HG02943 (cell line): Measurements from ENCODE around the gene EVC.

Experiments used
- ATAC-seq: cut with Tn5 transposase; IDR thresholded peaks from one replicate; pipeline ENCODE4 v1.9.1; 2021; ENCODE audit warnings: mild to moderate bottlenecking, low read depth, moderate library complexity; ENCODE audit not compliant: unreplicated experiment

EVC gene

GRCh38 chr4:5710961-5711478 is at the start of gene EVC:
TSS of gene EVC (plus strand) at chr4:5711201. CDS start at chr4:5711381, 180 bp downstream.
- ATAC-seq: no peak

- no peak for ATAC-seq
Measured at GRCh38 chr4:5661237-5661636, 49.8 kb upstream of the EVC start.

DNA sequence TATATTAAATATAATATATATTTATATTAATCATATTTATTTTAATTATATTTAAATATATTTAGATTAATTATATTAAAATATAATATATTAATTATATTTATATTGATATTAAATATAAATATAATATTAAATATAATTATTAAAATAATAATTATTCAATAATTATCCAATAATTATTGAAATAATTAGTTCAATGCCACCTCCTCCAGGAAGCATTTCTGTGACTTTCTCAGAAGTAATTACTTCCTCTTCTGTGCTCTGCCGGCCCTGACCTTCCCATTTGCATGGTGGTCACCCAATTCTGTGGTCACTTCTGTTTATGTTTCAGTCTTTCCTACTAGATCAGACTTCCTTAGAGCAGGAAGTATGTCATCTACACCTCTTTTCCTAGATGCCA is 48.4 kb upstream of the EVC start:
- ATAC-seq: no peak

GRCh38 chr4:5664778-5665177 is 46.2 kb upstream of the EVC start:
- no peak for ATAC-seq

DNA sequence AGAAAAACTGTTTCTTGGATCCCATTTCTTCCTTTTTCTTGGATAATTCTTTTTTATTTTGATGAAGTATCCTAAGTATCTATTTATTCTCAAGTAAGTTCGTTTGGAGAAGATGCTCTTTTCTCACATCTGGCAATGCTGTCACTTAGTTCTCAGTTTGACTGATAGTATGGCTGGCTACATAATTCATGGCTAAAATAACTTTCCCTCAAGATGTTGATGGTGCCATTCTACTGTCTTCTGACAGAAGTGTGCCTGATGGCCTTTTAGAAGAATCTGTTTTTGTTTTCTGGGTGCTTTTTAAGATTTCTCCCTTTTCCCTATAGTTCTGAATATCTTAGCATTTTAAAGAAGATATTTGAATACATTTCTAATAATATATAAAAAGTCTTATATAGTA is 44.3 kb upstream of the EVC start:
- no peak for ATAC-seq

- no peak for ATAC-seq
Measured at GRCh38 chr4:5676763-5677162, 34.2 kb upstream of the EVC start.

GRCh38 chr4:5678977-5679376 is 32.0 kb upstream of the EVC start:
- no peak for ATAC-seq

GRCh38 chr4:5683566-5683965 is 27.4 kb upstream of the EVC start:
- ATAC-seq: no peak

DNA sequence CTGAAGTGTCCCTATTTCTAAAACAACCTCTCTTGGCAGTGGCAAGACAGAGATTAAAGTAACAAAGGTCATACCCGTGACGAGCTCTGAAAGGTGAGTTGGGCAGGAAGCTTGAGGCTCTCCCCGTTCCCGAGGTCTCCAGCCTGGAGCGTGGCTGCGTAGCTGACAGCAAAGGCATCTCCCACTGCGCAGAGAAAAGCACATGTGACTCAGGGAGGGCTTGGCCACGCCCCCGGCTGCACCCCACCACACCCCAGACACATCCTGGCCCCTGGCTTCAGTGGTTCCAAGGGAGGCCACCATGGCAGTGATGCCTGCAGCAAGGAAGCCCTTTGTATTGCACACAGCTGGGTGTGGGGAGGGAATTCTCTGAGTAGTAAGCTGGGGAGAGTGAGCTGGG is 25.7 kb upstream of the EVC start:
- ATAC-seq: no peak

- no peak for ATAC-seq
Measured at GRCh38 chr4:5686338-5686737, 24.7 kb upstream of the EVC start.

DNA sequence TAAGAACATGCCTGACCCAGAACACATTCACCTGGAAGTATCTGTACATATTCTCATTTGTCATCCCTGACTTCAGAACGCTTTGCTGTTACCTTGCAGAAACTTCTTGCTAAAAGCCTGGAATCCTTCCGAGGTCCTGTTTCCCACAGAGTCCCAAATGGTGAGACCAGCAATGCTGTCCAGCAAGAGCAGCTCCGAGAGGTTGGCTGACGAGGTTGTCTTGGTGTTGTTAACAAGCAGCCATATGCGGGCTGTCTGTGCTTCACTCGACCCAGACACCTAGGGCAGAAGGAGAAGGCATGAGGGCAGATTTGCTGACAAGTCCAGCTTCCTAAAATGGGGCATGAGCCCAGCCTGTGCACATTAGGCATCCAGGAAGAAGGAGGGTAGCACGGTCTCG is 21.9 kb upstream of the EVC start:
- ATAC-seq: no peak

DNA sequence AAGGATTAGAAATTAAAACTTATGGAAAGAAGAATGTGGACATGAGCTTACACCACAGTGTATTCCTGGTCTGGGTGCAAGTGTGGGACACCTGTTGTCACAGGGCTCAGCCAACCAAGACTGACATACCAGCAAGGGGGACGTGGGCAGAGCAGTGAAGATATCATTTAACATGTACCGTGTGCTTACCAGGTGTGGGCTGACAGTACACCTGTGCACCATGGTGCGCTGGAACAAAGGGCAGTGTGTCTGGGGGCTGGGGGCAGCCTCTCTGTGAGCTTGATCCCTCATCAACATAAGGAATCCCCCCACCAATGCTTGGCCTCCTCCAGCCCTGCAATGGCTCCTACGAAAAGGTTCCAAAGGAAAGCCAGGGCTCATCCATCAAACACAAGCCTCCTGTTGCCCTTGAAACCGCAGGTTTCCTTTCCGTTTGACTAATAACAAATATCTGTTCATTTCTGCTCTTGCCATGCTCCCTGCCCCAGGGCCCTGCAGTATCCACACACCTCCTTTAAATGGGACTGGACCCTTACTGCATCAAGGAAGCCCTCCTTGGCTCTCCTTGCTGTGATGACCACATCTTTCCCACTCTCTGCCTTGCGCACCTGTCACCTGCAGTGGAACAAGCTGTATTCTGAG is 19.4 kb upstream of the EVC start:
- no peak for ATAC-seq

- no peak for ATAC-seq
Measured at GRCh38 chr4:5693871-5694270, 17.1 kb upstream of the EVC start.

- ATAC-seq: no peak
Measured at GRCh38 chr4:5696341-5696740, 14.7 kb upstream of the EVC start.

- no peak for ATAC-seq
Measured at GRCh38 chr4:5700459-5700858, 10.5 kb upstream of the EVC start.

GRCh38 chr4:5701971-5702370 is 9.0 kb upstream of the EVC start:
- ATAC-seq: no peak

DNA sequence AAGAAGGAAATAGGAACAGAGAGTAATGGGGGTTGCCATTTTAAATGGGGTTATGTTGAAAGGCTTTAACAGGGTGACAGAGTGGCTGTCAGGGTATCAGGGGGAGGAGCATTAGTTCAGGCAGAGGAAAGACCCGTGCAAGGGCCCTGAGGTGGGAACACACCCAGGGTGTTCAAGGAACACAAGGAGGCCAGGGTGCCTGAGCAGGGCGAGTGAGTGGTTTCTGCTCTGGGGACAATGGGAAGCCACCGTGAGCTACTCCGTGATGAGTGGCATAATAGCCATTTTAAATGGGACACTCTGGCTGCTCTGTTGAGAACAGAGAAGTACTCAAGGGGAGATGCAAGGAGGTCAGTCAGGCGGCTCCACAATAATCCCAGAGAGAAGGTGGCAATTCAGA is 7.2 kb upstream of the EVC start:
- ATAC-seq: no peak

DNA sequence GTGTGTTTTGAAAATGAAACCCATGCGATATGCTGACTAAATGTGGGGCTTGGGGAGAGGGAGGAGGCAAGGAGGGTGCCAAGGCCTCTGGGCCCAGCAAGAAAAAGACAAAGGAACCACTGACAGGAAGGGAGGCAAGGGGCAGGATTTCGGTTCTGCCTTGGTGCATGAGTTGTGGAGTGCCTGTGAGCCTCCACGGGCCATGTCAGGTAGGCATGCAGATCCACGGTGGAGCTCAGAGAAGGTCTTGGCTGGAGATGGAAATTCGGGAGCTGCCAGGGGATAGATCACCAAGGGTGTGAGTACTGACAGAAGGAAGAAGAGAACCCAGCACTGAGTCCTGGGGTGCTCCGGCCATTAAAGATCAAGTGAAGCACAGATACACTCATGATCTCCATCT is 6.7 kb upstream of the EVC start:
- ATAC-seq: no peak

- no peak for ATAC-seq
Measured at GRCh38 chr4:5705647-5706320, 5.2 kb upstream of the EVC start.

- ATAC-seq: no peak
Measured at GRCh38 chr4:5706486-5707290, 4.3 kb upstream of the EVC start.

GRCh38 chr4:5707366-5707765 is 3.6 kb upstream of the EVC start:
- ATAC-seq: no peak
